ENCODE data around the gene ACYP2. TPM values are rescaled to one million over a fixed set of nuclear protein-coding genes. Genes with fewer than 3 reads are reported as not detected.

ACYP2 gene
- total RNA-seq, 1 donor from 2014 or later, result 10.1 TPM

GRCh38 chr2:54099829-54100585, 15.4 kb upstream of the ACYP2 start:
- TF ChIP-seq, protein P1, sequence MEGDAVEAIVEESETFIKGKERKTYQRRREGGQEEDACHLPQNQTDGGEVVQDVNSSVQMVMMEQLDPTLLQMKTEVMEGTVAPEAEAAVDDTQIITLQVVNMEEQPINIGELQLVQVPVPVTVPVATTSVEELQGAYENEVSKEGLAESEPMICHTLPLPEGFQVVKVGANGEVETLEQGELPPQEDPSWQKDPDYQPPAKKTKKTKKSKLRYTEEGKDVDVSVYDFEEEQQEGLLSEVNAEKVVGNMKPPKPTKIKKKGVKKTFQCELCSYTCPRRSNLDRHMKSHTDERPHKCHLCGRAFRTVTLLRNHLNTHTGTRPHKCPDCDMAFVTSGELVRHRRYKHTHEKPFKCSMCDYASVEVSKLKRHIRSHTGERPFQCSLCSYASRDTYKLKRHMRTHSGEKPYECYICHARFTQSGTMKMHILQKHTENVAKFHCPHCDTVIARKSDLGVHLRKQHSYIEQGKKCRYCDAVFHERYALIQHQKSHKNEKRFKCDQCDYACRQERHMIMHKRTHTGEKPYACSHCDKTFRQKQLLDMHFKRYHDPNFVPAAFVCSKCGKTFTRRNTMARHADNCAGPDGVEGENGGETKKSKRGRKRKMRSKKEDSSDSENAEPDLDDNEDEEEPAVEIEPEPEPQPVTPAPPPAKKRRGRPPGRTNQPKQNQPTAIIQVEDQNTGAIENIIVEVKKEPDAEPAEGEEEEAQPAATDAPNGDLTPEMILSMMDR (conservative IDR thresholded peaks at IDR 0.05), result no peak
- Mint-ChIP-seq H3K27me3 (peaks cover 4% of the 10 kb centered on the region), H3K4me3 (no peak overlapping the region), H3K36me3 (peaks cover 5% of the 10 kb centered on the region), H3K4me1 (ENCODE audit: unreplicated experiment) (peaks cover 10% of the 10 kb centered on the region), H3K27ac (no peak overlapping the region), H3K9me3 (peaks cover 4% of the 10 kb centered on the region)
- DNase-seq (ENCODE audit: extremely low spot score, unreplicated experiment), result no peak

DNA sequence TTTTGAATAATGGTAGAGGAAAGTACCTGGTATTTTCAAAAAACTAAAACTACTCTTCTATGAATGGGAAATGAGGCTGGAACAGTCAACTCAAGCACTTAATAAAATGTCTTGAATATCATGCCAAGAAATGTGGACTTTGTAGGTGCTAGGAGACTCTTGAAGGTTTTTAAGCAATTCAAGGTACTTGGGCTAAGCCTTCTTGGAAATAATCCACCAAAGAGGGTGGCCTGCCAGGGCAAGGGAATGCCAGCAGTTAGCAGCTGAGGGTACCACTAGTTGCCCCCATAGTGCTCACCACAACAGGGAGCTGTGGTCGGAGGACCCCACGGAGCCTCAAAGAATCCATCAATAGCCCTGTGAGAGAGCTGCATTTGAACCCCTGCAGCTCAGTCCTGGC, 14.6 kb upstream of the ACYP2 start:
- TF ChIP-seq, protein P1 (conservative IDR thresholded peaks at IDR 0.05), result no peak
- H3K4me3 Mint-ChIP-seq, result no peak overlapping the region
- H3K27ac Mint-ChIP-seq, result no peak overlapping the region
- peaks cover 4% of the 10 kb centered on the region for H3K27me3 Mint-ChIP-seq
- DNase-seq (ENCODE audit: extremely low spot score, unreplicated experiment), result no peak
- peaks cover 4% of the 10 kb centered on the region for H3K9me3 Mint-ChIP-seq
- peaks cover 5% of the 10 kb centered on the region for H3K36me3 Mint-ChIP-seq
- H3K4me1 Mint-ChIP-seq (ENCODE audit: unreplicated experiment), result peaks cover 10% of the 10 kb centered on the region

GRCh38 chr2:54103454-54104314, 11.7 kb upstream of the ACYP2 start:
- peaks cover 19% of the 10 kb centered on the region for H3K4me1 Mint-ChIP-seq (ENCODE audit: unreplicated experiment)
- TF ChIP-seq, protein P1 (conservative IDR thresholded peaks at IDR 0.05), result no peak
- DNase-seq (ENCODE audit: extremely low spot score, unreplicated experiment), result no peak
- H3K4me3 Mint-ChIP-seq, result no peak overlapping the region
- no peaks in the 10 kb centered on the region for H3K27me3 Mint-ChIP-seq
- no peaks in the 10 kb centered on the region for H3K36me3 Mint-ChIP-seq
- no peaks in the 10 kb centered on the region for H3K9me3 Mint-ChIP-seq
- no peak overlapping the region for H3K27ac Mint-ChIP-seq

DNA sequence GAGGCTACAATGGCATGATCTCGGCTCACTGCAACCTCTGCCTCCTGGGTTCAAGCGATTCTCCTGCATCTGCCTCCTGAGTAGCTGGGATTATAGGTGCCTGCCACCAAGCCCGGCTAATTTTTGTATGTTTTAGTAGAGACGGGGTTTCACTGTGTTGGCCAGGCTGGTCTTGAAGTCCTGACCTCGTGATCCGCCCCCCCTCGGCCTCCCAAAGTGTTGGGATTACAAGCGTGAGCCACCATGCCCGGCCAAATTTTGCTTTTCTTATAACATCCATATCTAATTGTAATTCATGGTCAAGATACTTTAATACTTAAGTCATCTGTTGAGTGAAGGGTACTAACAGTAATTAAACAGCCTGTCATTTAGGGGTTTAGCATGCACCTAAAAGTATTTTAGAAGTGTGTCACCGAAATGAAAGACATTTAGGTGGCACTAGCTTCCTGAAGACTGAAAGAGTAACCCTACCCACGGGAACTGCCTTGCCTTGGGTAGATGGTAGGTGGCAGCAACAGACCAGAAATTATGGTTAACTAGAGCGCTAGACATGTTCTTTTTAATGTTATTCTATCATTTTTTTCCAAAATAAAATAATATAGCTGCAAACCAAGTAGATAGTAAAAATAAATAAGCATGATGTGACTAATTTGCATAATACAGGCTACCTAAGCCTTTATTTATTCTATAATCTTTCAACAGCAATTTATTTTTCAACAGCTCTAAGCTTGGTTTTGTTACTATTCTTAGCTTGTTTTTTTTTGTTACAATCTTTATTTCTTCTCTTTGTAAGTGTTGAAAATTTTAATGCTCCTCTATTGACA, 8.6 kb upstream of the ACYP2 start:
- no peak for DNase-seq (ENCODE audit: extremely low spot score, unreplicated experiment)
- H3K27me3 Mint-ChIP-seq, result no peaks in the 10 kb centered on the region
- H3K27ac Mint-ChIP-seq, result no peak overlapping the region
- no peaks in the 10 kb centered on the region for H3K36me3 Mint-ChIP-seq
- H3K9me3 Mint-ChIP-seq, result no peaks in the 10 kb centered on the region
- H3K4me1 Mint-ChIP-seq (ENCODE audit: unreplicated experiment), result peaks cover 19% of the 10 kb centered on the region
- TF ChIP-seq, protein P1 (conservative IDR thresholded peaks at IDR 0.05), result peak; percentile 83
- no peak overlapping the region for H3K4me3 Mint-ChIP-seq

DNA sequence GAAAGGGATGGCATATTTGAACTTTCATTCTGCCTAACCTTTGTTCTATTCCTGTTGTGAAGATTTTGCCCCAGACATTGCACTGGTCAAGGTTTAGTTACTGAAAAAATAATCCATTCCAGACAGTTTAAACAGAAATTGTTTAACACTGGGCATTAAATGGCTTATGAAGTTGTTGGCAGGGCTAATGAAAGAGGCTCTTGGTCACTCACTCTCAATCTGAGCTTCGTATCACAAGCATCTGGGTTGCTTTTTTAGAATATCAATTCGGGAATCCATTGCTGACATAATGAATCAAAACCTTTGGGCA, 8.0 kb upstream of the ACYP2 start:
- H3K36me3 Mint-ChIP-seq, result no peaks in the 10 kb centered on the region
- no peak for DNase-seq (ENCODE audit: extremely low spot score, unreplicated experiment)
- H3K27me3 Mint-ChIP-seq, result no peaks in the 10 kb centered on the region
- TF ChIP-seq, protein P1 (conservative IDR thresholded peaks at IDR 0.05), result no peak
- peaks cover 19% of the 10 kb centered on the region for H3K4me1 Mint-ChIP-seq (ENCODE audit: unreplicated experiment)
- no peaks in the 10 kb centered on the region for H3K9me3 Mint-ChIP-seq
- H3K27ac Mint-ChIP-seq, result no peak overlapping the region
- no peak overlapping the region for H3K4me3 Mint-ChIP-seq
